Natural killer cell (primary cell): ENCODE results near the gene OSBPL9. TPM values are rescaled to one million over a fixed set of nuclear protein-coding genes. Genes with fewer than 3 reads are reported as not detected.

Experiments
- ATAC-seq, 3 donors: fragments of 150-1000 bp in 2 of 3; fragments of 200-7000 bp in 1 of 3; cut with Tn5 transposase; 1 replicate in 1 of 3; 2 replicates in 2 of 3; pipeline ENCODE4 v1.10.0; 2021; ENCODE audit warnings: mild to moderate bottlenecking in 2 of 3, moderate library complexity in 2 of 3
- DNase-seq, 2 donors: peaks; one replicate each; pipeline versions ENCODE4 v3.0.0 to v3.0.0-alpha.2; 2013 to 2021; ENCODE audit warnings: mixed read lengths in 1 of 2
- H3K27ac ChIP-seq: one replicate; pipeline ENCODE4 v1.5.1; 2013; ENCODE audit warnings: mild to moderate bottlenecking, low read length
- H3K27me3 ChIP-seq: one replicate; pipeline ENCODE4 v1.6.1; 2013; ENCODE audit warnings: low read length; ENCODE audit not compliant: control insufficient read depth, insufficient read depth
- H3K36me3 ChIP-seq: one replicate; pipeline ENCODE4 v1.6.1; 2013; ENCODE audit warnings: low read length; ENCODE audit not compliant: control insufficient read depth, insufficient read depth
- H3K4me1 ChIP-seq: one replicate; pipeline ENCODE4 v1.6.1; 2013; ENCODE audit warnings: low read length; ENCODE audit not compliant: control insufficient read depth, insufficient read depth
- H3K4me3 ChIP-seq: one replicate; pipeline ENCODE4 v1.5.1; 2013; ENCODE audit warnings: low read length
- H3K9me3 ChIP-seq: one replicate; pipeline ENCODE4 v1.6.1; 2013; ENCODE audit warnings: low read length; ENCODE audit not compliant: control insufficient read depth, insufficient read depth
- H3K27ac Mint-ChIP-seq, 2 donors: one replicate each; pipeline ENCODE4 v1.8.0; 2022; ENCODE audit warnings: mild to moderate bottlenecking in 2 of 2, mixed read lengths in 2 of 2, moderate library complexity in 1 of 2
- H3K27me3 Mint-ChIP-seq, 2 donors: one replicate each; pipeline ENCODE4 v1.8.0; 2022; ENCODE audit warnings: low read depth in 2 of 2, mixed read lengths in 2 of 2
- H3K36me3 Mint-ChIP-seq: one replicate; pipeline ENCODE4 v1.8.0; 2022; ENCODE audit warnings: mixed read lengths
- H3K4me1 Mint-ChIP-seq, 2 donors: one replicate each; pipeline ENCODE4 v1.8.0; 2022; ENCODE audit warnings: mixed read lengths in 2 of 2
- H3K4me3 Mint-ChIP-seq: one replicate; pipeline ENCODE4 v1.8.0; 2022; ENCODE audit warnings: mild to moderate bottlenecking, moderate library complexity, mixed read lengths
- H3K9me3 Mint-ChIP-seq, 2 donors: one replicate each; pipeline ENCODE4 v1.8.0; 2022; ENCODE audit warnings: mixed read lengths in 2 of 2
- CTCF ChIP-seq: fragments of 200-600 bp; IDR thresholded peaks from one replicate; pipeline ENCODE4 v1.8.0; 2022; ENCODE audit warnings: antibody characterized with exemption
- WGBS: methylation state at CpG from one replicate; pipeline ENCODE4 v1.1.7; 2013; ENCODE audit warnings: missing lambda C conversion rate; ENCODE audit not compliant: insufficient coverage; 5-methylcytosine and 5-hydroxymethylcytosine counted together
- intact Hi-C: fragments of 100-400 bp; cut with micrococcal nuclease; formaldehyde crosslinking; loops from one replicate; pipeline ENCODE4 v1.14.2; 2022
- total RNA-seq, 4 donors: library from RNA; stranded (reverse); fragments of 120-200 nt in 1 of 4; gene quantifications; one replicate each; pipeline versions ENCODE4 v1.2.3 to v1.2.4, GENCODE V29; 2013 to 2022

Gene OSBPL9
- total RNA-seq, 3 donors from 2014 or later (not counting 1 experiment from before 2014, with no cell fraction given): 53.0 to 72.6 (median 62.0) TPM

DNA sequence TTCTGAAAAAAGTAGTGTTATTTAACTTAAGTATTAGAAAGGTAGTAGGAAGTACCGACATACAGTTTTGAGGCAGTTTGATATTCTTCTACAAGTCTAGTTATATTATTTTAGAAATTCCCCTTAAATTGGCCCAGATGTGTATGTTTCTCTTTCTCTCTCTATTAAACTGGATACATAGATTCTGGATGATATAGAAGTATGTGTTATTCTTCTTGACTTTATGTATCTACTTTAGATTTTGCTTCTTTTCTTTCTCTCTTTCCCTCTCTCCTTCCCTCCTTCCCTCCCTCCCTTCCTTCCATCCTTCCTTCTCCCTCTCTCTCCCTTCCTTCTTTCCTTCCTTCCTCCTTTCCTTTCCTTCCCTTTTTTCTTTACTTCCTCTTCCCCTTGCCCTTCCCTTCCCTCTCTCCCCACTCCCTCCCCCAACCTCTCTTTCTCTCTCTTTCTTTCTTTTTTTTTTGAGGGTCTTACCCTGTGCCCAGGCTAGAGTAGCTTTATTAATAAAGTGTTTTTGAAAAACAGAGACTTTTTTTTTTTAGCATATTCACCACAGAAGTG, 124.3 kb downstream of the OSBPL9 start:
- ATAC-seq (no peak), DNase-seq (no peak)
- no CpG with 5 or more reads among the region's 1 CpG for WGBS
- Mint-ChIP-seq H3K36me3 (no peaks in the 10 kb centered on the region), H3K9me3 (no peaks in the 10 kb centered on the region), H3K4me3 (no peak overlapping the region), H3K4me1 (peaks cover 15 to 28% of the 10 kb centered on the region in 2 donors), H3K27ac (no peak overlapping the region), H3K27me3 (no peaks in the 10 kb centered on the region)
- no peaks in the 10 kb centered on the region for H3K9me3 ChIP-seq
- H3K4me3 ChIP-seq: no peak overlapping the region
- intact Hi-C loops: no loop called here
- no peaks in the 10 kb centered on the region for H3K4me1 ChIP-seq
- no peaks in the 10 kb centered on the region for H3K27me3 ChIP-seq
- peaks cover 3% of the 10 kb centered on the region for H3K36me3 ChIP-seq
- no peak for TF ChIP-seq CTCF
- H3K27ac ChIP-seq: no peak overlapping the region

GRCh38 chr1:51744506-51745303, 127.8 kb downstream of the OSBPL9 start:
- Mint-ChIP-seq H3K9me3 (no peaks in the 10 kb centered on the region), H3K4me1 (peaks cover 15 to 24% of the 10 kb centered on the region in 2 donors), H3K36me3 (no peaks in the 10 kb centered on the region), H3K4me3 (no peak overlapping the region), H3K27ac (peak overlapping the region in 1 of 2 donors; percentile 10), H3K27me3 (no peaks in the 10 kb centered on the region)
- intact Hi-C loops: no loop called here
- no peaks in the 10 kb centered on the region for H3K4me1 ChIP-seq
- H3K27me3 ChIP-seq: no peaks in the 10 kb centered on the region
- no peak for TF ChIP-seq CTCF
- no peak overlapping the region for H3K4me3 ChIP-seq
- ATAC-seq (no peak), DNase-seq (no peak)
- 82% methylated on average over 2 of the region's 4 CpGs for WGBS
- no peak overlapping the region for H3K27ac ChIP-seq
- H3K9me3 ChIP-seq: no peaks in the 10 kb centered on the region
- H3K36me3 ChIP-seq: peaks cover 3% of the 10 kb centered on the region

- TF ChIP-seq CTCF: no peak
- peak overlapping the region in 1 of 2 donors; percentile 10 for H3K27ac Mint-ChIP-seq
- H3K4me3 ChIP-seq: no peak overlapping the region
- intact Hi-C loops: no loop called here
- H3K27me3 Mint-ChIP-seq: no peaks in the 10 kb centered on the region
- no peak for ATAC-seq
- peaks cover 15 to 24% of the 10 kb centered on the region in 2 donors for H3K4me1 Mint-ChIP-seq
- no peaks in the 10 kb centered on the region for H3K36me3 Mint-ChIP-seq
- no peak for DNase-seq
- no peaks in the 10 kb centered on the region for H3K9me3 ChIP-seq
- no peaks in the 10 kb centered on the region for H3K4me1 ChIP-seq
- no peaks in the 10 kb centered on the region for H3K9me3 Mint-ChIP-seq
- peaks cover 5% of the 10 kb centered on the region for H3K36me3 ChIP-seq
- no peaks in the 10 kb centered on the region for H3K27me3 ChIP-seq
- H3K27ac ChIP-seq: no peak overlapping the region
- no peak overlapping the region for H3K4me3 Mint-ChIP-seq
Measured at GRCh38 chr1:51745304-51745570, 128.3 kb downstream of the OSBPL9 start.

DNA sequence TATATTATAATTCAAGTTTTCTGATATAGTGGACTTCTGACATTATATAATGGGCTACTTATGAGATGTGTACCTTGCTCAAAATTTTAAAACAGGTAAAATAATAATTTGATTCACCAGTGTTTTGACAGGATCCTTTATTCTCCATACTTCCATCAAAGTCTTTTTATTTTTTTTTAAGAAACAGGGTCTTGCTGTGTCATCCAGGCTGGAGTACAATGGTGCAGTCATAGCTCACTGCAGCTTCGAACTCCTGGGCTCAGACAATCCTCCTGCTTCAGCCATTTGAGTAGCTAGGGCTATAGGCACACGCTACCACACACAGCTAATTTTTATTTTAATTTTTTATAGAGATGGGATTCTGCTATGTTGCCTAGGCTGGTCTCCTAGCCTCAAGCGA, 132.3 kb downstream of the OSBPL9 start:
- TF ChIP-seq CTCF: no peak
- Mint-ChIP-seq H3K27me3 (no peaks in the 10 kb centered on the region), H3K4me3 (no peak overlapping the region), H3K27ac (no peak overlapping the region), H3K9me3 (no peaks in the 10 kb centered on the region), H3K4me1 (peaks cover 10 to 17% of the 10 kb centered on the region in 2 donors), H3K36me3 (peaks cover 8% of the 10 kb centered on the region)
- 90% methylated on average over 2 of the region's 3 CpGs for WGBS
- H3K9me3 ChIP-seq: peaks cover 2% of the 10 kb centered on the region
- no peak for ATAC-seq
- no peak for DNase-seq
- no peaks in the 10 kb centered on the region for H3K4me1 ChIP-seq
- H3K4me3 ChIP-seq: no peak overlapping the region
- no peaks in the 10 kb centered on the region for H3K27me3 ChIP-seq
- peaks cover 19% of the 10 kb centered on the region for H3K36me3 ChIP-seq
- no peak overlapping the region for H3K27ac ChIP-seq
- intact Hi-C loops: no loop called here
